GM18519 (cell line): ENCODE data around the gene BEX4.
A peak's percentile ranks its signal among the peaks of the same experiment; 100 is the strongest.
"Not testable (repeated sequence)": the region's sequence is repeated elsewhere in the genome, so short reads cannot be mapped to it uniquely, and the experiment has no call there.

Experiments used
- ATAC-seq: cut with Tn5 transposase; IDR thresholded peaks from one replicate; pipeline ENCODE4 v1.9.1; 2021; ENCODE audit warnings: mild to moderate bottlenecking, moderate library complexity; ENCODE audit not compliant: unreplicated experiment, low FRiP score

Gene BEX4

GRCh38 chrX:103235608-103236007 is 20.7 kb downstream of the BEX4 start:
- ATAC-seq: not testable (repeated sequence)

- no peak for ATAC-seq
Observed at GRCh38 chrX:103236296-103236695, 21.4 kb downstream of the BEX4 start.

GRCh38 chrX:103240155-103240554 is 25.2 kb downstream of the BEX4 start:
- no peak for ATAC-seq

- peak; percentile 64 for ATAC-seq
Observed at GRCh38 chrX:103248553-103248952, 33.6 kb downstream of the BEX4 start.

- ATAC-seq: no peak
Observed at GRCh38 chrX:103249805-103250204, 34.9 kb downstream of the BEX4 start.

GRCh38 chrX:103250977-103251376 is 36.1 kb downstream of the BEX4 start:
- no peak for ATAC-seq

GRCh38 chrX:103253608-103254007 is 38.7 kb downstream of the BEX4 start:
- no peak for ATAC-seq

- ATAC-seq: no peak
Observed at GRCh38 chrX:103254171-103254824, 39.4 kb downstream of the BEX4 start.

GRCh38 chrX:103254921-103255493 is 40.1 kb downstream of the BEX4 start, which contains the start of gene TCEAL8:
Gene TCEAL8, minus strand, starts transcription at chrX:103255155. Its CDS starts 1,176 bp downstream, at chrX:103253979.
- ATAC-seq: peak; percentile 93

- no peak for ATAC-seq
Observed at GRCh38 chrX:103256651-103257050, 41.7 kb downstream of the BEX4 start.

GRCh38 chrX:103258275-103258674 is 43.4 kb downstream of the BEX4 start:
- ATAC-seq: no peak
